ENCODE results near the gene CELSR3. TPM values are rescaled to one million over a fixed set of nuclear protein-coding genes. Genes with fewer than 3 reads are reported as not detected.

CELSR3 gene, protein sequence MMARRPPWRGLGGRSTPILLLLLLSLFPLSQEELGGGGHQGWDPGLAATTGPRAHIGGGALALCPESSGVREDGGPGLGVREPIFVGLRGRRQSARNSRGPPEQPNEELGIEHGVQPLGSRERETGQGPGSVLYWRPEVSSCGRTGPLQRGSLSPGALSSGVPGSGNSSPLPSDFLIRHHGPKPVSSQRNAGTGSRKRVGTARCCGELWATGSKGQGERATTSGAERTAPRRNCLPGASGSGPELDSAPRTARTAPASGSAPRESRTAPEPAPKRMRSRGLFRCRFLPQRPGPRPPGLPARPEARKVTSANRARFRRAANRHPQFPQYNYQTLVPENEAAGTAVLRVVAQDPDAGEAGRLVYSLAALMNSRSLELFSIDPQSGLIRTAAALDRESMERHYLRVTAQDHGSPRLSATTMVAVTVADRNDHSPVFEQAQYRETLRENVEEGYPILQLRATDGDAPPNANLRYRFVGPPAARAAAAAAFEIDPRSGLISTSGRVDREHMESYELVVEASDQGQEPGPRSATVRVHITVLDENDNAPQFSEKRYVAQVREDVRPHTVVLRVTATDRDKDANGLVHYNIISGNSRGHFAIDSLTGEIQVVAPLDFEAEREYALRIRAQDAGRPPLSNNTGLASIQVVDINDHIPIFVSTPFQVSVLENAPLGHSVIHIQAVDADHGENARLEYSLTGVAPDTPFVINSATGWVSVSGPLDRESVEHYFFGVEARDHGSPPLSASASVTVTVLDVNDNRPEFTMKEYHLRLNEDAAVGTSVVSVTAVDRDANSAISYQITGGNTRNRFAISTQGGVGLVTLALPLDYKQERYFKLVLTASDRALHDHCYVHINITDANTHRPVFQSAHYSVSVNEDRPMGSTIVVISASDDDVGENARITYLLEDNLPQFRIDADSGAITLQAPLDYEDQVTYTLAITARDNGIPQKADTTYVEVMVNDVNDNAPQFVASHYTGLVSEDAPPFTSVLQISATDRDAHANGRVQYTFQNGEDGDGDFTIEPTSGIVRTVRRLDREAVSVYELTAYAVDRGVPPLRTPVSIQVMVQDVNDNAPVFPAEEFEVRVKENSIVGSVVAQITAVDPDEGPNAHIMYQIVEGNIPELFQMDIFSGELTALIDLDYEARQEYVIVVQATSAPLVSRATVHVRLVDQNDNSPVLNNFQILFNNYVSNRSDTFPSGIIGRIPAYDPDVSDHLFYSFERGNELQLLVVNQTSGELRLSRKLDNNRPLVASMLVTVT (N-terminal part only)
- total RNA-seq = 1.3 and 1.6 TPM in 2 replicates

DNA sequence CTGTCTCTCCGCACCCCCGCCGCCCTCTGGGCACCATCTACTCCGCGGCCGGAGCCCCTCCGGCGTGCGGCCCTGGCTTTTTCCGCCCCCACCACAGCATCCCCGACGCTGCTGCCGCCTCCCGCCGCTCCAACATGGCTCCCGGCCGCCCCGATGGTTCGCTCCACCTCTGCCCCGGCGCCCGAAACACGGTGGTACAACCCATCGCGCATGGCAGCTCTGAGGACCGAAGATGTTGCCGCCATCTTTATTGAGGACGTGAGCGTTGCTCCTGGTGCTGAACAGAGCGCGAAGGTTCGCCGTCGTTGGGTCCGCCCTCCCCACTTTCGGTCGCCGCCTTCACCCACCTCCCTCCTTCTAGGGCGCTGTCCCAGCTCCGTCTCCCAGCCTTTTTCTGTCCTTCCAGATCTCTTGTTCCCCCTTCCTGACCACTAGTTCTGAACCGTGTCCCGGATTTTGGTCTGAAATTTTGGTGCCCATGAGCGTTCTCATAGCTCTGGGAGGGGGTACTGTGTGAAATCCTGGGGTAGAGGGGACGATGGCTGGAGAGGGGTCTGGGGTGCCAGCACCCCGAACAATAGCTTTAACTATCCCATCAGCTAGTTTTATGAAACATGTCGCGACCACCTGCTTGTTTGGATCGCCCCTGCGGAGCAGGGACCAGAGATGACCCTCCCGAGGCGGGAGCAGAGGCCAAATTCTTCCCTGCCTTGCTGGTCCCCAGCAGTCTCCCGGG lies at the start of gene CELSR3:
Gene CELSR3 (minus strand): TSS at position 134 of the 736 bp plus-strand sequence. CDS start 252 bp downstream, outside the sequence.

DNA sequence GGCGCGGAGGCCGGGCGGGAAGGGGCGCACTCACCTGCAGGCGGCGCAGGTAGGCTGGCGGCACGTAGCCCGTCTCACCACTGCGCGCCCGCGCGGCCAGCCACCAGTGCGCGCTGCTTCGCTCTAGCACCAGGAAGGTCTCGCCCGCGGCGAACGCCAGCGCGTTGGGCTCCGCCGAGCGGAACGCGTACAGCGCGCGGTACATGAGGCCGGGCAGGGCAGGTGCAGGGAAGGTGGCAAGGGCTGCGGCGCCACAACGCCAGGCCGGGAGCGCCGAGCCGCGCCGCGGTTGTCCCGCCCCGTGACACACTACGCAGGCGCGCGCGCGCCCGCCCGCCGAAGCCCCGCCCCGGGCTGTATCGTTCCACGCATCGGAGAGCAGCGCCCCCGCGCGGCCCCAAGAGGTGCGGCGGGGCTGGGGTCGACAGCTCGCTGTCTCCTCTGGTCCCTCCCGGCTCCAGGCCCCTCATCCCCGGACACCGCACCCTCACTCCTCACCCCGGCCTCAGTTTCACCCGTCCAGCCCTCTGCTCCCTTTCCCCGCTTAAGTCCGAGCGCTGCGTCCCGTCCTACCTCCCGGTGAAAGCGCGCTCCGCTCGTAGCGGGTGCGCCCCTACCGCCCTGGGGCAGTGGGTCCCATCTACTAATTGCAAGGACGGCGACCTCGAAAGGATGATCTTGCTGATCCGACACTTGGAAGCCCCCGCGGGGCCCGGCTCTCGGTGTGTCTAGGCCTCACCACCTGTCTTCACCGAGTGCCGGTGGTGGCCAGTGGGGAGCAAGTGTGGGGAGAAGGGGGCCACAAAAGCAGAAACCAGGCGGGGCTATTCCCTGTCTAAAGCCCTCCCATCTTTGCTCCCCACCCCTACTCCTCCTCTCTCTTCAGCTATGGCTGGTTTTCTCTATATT lies 23.2 kb upstream of the CELSR3 start, which contains the start of gene NCKIPSD:
Gene NCKIPSD (minus strand): TSS at position 313 of the 909 bp plus-strand sequence. CDS start 108 bp downstream, at position 205.

DNA sequence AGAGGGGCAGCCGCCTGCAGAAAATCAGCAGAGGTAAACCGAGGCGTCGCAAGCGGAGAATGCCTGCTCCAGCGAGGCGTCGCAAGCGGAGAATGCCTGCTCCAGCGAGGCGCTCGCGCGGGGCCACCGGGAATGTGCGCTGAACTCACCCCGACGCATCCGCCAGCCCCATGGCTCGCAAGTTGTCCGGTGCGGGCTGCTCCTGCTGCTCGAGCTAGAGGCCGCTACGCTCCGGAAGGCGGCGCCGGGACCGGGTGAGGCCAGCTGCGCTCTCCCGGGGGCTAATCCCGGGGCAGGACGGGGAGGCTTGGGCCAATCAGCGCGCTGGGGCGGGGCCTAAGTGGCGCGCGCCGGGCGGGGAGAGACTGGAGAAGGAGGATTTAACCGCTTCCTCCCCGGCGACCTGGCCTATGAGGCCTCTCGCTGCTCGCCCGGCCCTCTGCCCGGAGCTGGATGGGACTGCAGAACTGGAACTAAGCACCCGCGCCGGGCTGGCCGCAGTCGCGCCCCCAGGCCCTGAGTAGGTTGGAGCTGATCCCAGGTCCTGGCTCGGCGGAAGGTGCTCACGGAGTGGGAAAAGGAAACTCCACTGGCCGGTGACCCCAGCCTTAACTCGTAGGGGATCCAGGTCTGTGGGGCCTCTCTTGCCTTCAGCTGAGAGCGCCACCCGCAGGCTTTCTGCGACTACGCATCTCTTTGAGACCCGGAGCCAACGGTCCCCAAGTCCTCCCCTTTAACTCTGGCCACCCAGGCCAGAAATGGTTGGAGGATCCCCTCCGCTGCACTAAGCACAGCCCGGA lies 27.3 kb downstream of the CELSR3 start, which contains the start of gene SLC26A6:
Gene SLC26A6 (minus strand): TSS at position 240 of the 800 bp plus-strand sequence. CDS start 68 bp downstream, at position 172.

DNA sequence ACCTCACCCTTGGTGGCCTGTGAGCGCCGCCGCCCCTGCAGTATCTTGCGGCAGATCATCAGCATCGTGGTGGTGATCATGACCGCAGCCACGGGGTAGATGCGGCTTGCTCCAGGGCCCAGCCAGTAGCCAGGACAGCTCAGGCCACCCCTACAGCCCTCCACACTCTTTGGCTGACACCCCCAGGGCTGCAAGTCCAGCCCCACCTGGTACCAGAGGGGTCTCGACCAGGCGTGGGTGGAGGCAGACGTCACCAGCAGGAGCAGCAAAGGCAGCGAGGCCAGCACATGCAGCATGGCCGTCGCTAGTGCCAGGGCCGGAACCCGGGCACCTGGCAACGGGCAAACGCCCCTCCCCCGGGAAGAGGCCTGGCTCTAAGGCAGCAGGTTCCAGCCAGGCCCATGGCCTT lies 41.2 kb downstream of the CELSR3 start, which contains the start of gene TMEM89:
Gene TMEM89 (minus strand): TSS at position 309 of the 409 bp plus-strand sequence. CDS start 13 bp downstream, at position 296.

DNA sequence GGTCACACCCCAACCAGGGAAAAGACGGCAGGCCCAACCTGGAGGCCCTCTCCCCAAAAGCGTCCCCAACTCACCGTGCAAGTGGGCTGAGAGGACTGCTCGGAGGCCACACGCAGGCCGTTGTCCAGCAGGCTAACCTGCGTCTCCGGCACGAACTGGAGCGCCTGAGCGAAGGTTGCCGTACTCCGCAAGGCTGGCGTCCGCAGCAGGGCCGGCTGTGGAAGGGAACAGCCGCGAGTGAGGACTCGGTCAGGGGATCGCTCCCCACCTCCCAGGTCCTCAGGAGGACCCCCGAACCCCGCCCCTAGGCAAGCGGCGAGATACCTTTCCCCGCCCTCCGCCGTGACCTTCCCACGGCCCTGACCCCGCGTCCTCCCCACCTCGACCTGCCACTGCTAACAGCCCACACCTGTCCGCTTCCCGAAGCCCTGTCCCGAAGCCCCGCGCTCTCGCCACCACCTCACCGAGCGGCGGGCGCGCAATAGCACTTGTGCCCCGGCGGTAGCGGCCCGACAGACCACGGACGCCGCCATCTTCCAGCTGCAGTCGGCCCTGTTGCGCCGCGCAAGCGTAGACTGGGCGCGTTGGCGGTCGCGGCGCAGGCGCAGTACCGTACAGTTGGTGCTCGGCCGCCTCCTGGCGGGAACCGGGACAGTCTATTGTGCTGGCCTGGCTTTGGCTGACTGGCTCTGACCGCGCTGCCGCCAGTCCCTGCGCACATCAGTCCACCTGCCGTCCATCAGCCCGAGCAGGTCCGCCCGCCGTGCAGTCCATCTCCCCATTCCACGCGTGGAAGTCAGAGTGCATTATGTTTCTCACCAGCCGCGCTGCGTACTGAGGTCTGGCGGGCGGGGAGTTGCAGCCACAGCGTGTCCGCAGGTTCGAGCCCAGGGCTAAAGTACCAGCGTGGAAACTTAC lies 53.3 kb downstream of the CELSR3 start, which contains the start of gene UQCRC1:
Gene UQCRC1 (minus strand): TSS at position 559 of the 918 bp plus-strand sequence. CDS start 26 bp downstream, at position 533.

DNA sequence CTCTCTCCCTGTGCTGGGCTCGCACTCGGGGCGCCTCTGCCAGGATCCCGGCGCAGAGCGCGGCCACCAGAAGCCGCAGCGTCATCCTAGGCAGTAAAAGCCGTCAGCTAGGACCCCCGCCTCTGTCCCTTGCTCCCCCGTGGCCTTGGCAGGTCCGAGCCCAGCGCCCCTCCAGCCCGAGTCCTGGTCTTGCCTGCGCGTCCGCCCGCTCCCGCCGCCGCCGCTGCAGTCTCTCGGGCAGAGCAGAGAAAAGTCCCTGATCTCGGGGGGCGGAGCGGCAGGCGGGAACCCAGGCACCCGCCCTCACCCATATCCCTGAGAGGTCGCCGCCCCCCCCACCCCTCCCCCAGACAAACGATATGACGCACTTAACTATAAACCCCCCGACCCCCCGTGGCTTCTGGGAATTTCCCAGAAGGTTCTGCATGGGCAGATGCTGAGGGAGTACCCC lies 67.6 kb downstream of the CELSR3 start, which contains the start of gene COL7A1:
Gene COL7A1 (minus strand): TSS at position 255 of the 451 bp plus-strand sequence. CDS start 170 bp downstream, at position 85.

Small RNA genes within 50 kb of the gene (small RNA-seq; reads per million reads assigned to genes)
- not detected for gene AC141002.1

Other genes with a start within 250 kb of the CELSR3 start
- gene PLXNB1, start 232.8 kb downstream of the CELSR3 start, total RNA-seq = 15.4 and 21.1 TPM in 2 replicates
- 8.0 and 10.6 TPM in 2 replicates for gene CCDC51, start 222.8 kb downstream of the CELSR3 start, total RNA-seq
- 59.2 and 74.0 TPM in 2 replicates for gene TMA7, start 222.6 kb downstream of the CELSR3 start, total RNA-seq
- 4.1 and 4.7 TPM in 2 replicates for gene ATRIP, start 216.1 kb downstream of the CELSR3 start, total RNA-seq
- 116 TPM in 2 replicates for gene SHISA5, start 158.7 kb downstream of the CELSR3 start, total RNA-seq
- 12.8 and 15.7 TPM in 2 replicates for gene PFKFB4, start 106.1 kb downstream of the CELSR3 start, total RNA-seq
- gene UCN2, start 99.1 kb downstream of the CELSR3 start, total RNA-seq = 2.6 and 2.9 TPM in 2 replicates
- gene COL7A1, start 67.6 kb downstream of the CELSR3 start, total RNA-seq = 57.8 and 66.9 TPM in 2 replicates
- 311 and 364 TPM in 2 replicates for gene UQCRC1, start 53.2 kb downstream of the CELSR3 start, total RNA-seq
- not detected in 2 replicates for gene TMEM89, start 41.1 kb downstream of the CELSR3 start, total RNA-seq
- gene SLC26A6, start 27.4 kb downstream of the CELSR3 start, total RNA-seq = 25.3 and 35.4 TPM in 2 replicates
- gene NCKIPSD, start 23.0 kb upstream of the CELSR3 start, total RNA-seq = 20.2 and 21.1 TPM in 2 replicates
- 38.5 and 43.7 TPM in 2 replicates for gene IP6K2, start 54.3 kb upstream of the CELSR3 start, total RNA-seq
- 36.8 and 43.3 TPM in 2 replicates for gene PRKAR2A, start 185.0 kb upstream of the CELSR3 start, total RNA-seq
- gene SLC25A20, start 236.0 kb upstream of the CELSR3 start, total RNA-seq = 18.3 and 20.3 TPM in 2 replicates

All from hair follicle dermal papilla cell (primary cell).